HFF-Myc (cell line): ENCODE results near the gene TRPC6.

ENCODE experiments used
- DNase-seq: peaks from one replicate; pipeline ENCODE4 v3.0.0-alpha.2; 2011; ENCODE audit warnings: low read depth; ENCODE audit errors: extremely low read depth
- H3K4me3 ChIP-seq: replicated peaks from 2 replicates; pipeline ENCODE4 v1.5.1; 2011; ENCODE audit warnings: low read depth, mild to moderate bottlenecking, control low read depth, low read length
- CTCF ChIP-seq: IDR thresholded peaks from 2 replicates; pipeline ENCODE4 v1.5.1; 2012; ENCODE audit warnings: mild to moderate bottlenecking, low read depth, low read length, control low read depth; ENCODE audit errors: missing control alignments

TRPC6 gene

GRCh38 chr11:101574886-101575285 lies 8.9 kb downstream of the TRPC6 start:
- no peak overlapping the region for H3K4me3 ChIP-seq
- no peak for TF ChIP-seq CTCF
- no peak for DNase-seq

GRCh38 chr11:101567071-101567470 lies 16.7 kb downstream of the TRPC6 start:
- no peak overlapping the region for H3K4me3 ChIP-seq
- no peak for TF ChIP-seq CTCF
- DNase-seq = no peak

- no peak for TF ChIP-seq CTCF
- DNase-seq = no peak
- no peak overlapping the region for H3K4me3 ChIP-seq
Measured at GRCh38 chr11:101566626-101567025, 17.2 kb downstream of the TRPC6 start.

- DNase-seq = no peak
- TF ChIP-seq CTCF = no peak
- H3K4me3 ChIP-seq = no peak overlapping the region
Measured at GRCh38 chr11:101563166-101563565, 20.6 kb downstream of the TRPC6 start.

GRCh38 chr11:101555366-101555765 lies 28.4 kb downstream of the TRPC6 start:
- H3K4me3 ChIP-seq = no peak overlapping the region
- no peak for TF ChIP-seq CTCF
- DNase-seq = no peak

GRCh38 chr11:101553891-101554292 lies 29.9 kb downstream of the TRPC6 start:
- no peak overlapping the region for H3K4me3 ChIP-seq
- DNase-seq = no peak
- TF ChIP-seq CTCF = no peak

- no peak for TF ChIP-seq CTCF
- H3K4me3 ChIP-seq = no peak overlapping the region
- no peak for DNase-seq
Measured at GRCh38 chr11:101552888-101553287, 30.9 kb downstream of the TRPC6 start.
